Coronary artery (tissue), 2 donors: ENCODE data around the gene TSFM.
A peak's percentile ranks its signal among the peaks of the same experiment; 100 is the strongest.

Experiments used
- DNase-seq: peaks from one replicate; pipeline ENCODE4 v3.0.0-alpha.2; 2017; ENCODE audit warnings: low spot score
- H3K27ac ChIP-seq, 2 donors: fragments of 200-600 bp; sonication (generic); one replicate each; pipeline ENCODE4 v1.5.1; 2016 to 2019
- H3K4me3 ChIP-seq: fragments of 200-600 bp; sonication (generic); 2 replicates; pipeline ENCODE4 v1.5.1; 2016; ENCODE audit warnings: mild to moderate bottlenecking, moderate library complexity
- TF ChIP-seq, protein P1 (sequence below): fragments of 200-600 bp; sonication (generic); IDR thresholded peaks from one replicate; pipeline ENCODE4 v1.5.1; 2019; ENCODE audit warnings: antibody characterized with exemption

TSFM gene

DNA sequence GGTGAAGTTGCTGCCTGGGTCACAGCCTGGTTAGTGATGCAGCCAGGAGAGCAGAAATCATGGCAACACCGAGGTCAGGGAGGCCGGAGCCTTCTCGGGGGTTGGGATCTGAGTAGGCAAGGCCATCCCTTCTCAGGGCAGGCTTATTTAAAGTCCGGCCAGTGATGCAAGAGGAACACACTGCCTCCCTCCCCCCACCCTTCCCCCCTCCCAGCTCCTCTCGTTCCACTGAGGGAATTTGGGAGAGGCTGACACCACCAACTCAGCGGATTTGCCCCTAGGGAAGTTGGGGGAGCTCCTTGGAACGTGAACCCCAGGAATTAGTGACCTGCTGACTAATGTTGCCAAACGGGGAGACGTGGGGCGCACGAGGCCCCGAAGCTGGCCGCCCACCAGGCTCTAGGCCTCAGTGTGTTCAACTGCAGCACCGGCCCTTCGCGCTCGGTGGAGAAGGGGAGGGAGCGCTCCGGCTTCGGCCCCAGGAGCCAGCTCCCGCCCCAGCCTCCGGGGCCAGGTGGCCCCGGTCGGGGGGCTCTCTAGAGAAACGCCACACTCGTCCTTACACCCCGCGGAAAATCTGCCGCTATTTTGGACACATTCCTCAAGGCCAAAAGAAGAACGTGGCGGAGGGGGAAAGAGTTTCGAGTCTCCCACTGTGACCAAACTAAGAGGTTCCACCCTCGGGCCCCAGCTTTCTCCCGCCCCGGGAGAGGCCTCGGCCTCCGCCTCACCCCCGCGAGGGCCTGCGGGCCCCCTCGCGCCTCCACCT, 62.3 kb downstream of the TSFM start:
- Histone ChIP-seq H3K4me3 (peak overlapping the region; percentile 97), H3K27ac (peak overlapping the region; percentile 100)
- TF ChIP-seq, protein P1, sequence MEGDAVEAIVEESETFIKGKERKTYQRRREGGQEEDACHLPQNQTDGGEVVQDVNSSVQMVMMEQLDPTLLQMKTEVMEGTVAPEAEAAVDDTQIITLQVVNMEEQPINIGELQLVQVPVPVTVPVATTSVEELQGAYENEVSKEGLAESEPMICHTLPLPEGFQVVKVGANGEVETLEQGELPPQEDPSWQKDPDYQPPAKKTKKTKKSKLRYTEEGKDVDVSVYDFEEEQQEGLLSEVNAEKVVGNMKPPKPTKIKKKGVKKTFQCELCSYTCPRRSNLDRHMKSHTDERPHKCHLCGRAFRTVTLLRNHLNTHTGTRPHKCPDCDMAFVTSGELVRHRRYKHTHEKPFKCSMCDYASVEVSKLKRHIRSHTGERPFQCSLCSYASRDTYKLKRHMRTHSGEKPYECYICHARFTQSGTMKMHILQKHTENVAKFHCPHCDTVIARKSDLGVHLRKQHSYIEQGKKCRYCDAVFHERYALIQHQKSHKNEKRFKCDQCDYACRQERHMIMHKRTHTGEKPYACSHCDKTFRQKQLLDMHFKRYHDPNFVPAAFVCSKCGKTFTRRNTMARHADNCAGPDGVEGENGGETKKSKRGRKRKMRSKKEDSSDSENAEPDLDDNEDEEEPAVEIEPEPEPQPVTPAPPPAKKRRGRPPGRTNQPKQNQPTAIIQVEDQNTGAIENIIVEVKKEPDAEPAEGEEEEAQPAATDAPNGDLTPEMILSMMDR, result no peak
- DNase-seq, result peak; percentile 96

DNA sequence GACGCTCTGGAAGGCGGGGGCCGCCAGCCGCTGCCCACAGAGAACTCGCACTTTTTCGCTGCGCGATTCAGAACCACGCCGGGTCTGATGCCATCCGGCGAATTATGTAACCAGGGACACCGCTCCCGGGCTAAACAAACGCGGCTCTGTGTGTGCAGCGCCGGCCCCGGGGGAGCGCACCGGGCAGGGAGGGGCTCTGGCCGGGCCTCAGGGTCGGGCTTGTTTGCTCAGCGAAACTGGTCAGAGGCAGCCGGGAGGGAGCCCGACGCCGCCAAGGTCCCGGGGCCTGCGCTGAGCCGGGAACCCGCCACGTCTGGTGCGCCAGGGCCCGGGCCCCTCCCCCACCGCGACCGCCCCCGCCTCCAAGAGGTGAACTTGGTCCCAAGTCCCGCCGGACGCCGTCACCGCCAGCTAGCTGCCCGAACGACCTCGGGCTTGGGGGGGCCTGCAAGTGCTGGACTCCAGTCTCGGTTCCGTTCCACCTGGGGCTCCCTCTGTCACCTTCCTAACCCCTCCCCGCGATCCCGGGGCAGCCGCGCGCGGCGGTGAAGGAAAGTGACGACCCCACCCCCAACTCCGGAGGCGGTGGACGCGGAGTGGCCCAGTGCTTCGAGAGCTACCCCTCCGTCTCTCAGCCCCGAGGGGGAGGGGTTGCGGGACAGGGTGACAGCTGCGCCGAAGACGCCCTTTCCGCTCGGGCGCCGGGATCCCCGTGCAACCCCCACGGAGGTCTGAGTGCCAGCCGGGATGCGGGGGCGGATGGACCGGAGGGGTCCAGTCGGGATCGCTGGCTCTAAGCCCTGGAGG, 63.1 kb downstream of the TSFM start:
- peak overlapping the region; percentile 97 for H3K4me3 ChIP-seq
- peak; percentile 89 for DNase-seq
- TF ChIP-seq, protein P1, result no peak
- peak overlapping the region; percentile 100 for H3K27ac ChIP-seq

DNA sequence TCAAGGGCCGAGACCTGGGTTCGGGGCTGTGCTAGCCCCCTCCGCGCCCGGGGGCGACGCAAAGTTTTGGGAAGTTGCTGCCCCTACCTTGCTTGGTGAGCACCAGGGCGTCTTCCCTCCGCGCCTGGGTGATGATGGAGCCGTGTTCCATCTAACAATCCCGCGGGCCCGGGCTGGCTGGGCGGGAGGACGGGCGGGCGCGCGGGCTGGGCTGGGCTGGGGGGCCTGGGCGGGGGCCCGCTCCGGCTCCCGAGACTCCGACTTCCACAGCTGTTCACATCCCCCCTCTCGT, 63.6 kb downstream of the TSFM start:
- DNase-seq, result no peak
- Histone ChIP-seq H3K4me3 (peak overlapping the region; percentile 97), H3K27ac (peak overlapping the region; percentile 100)
- TF ChIP-seq, protein P1, result no peak

- TF ChIP-seq, protein P1, result peak; percentile 14
- peak within 1 kb of the TSS; percentile 100 for H3K27ac ChIP-seq
- DNase-seq, result peak; percentile 100
- H3K4me3 ChIP-seq, result peak within 1 kb of the TSS; percentile 97
Measured at GRCh38 chr12:57846577-57847319, 64.2 kb downstream of the TSFM start, which contains the start of gene CTDSP2. TSS of gene CTDSP2 (minus strand) at chr12:57846729. CDS start at chr12:57846435, 294 bp downstream.
